PC-3 (cell line): Measurements from ENCODE around the gene OPRM1. TPM values are rescaled to one million over a fixed set of nuclear protein-coding genes. Genes with fewer than 3 reads are reported as not detected.

ENCODE experiments used
- ATAC-seq: fragments of 200-7000 bp; cut with Tn5 transposase; 2 replicates; pipeline ENCODE4 v1.9.1; 2020; ENCODE audit warnings: mild to moderate bottlenecking, moderate library complexity
- BruUV-seq: library from RNA; stranded (reverse); fragments of 400-500 nt; replicated peaks from 2 replicates; lab custom pipeline; 2021; lab: Mats Ljungman, UMichigan
- CTCF ChIA-PET: fragments of 300-600 bp; sonication (Branson Sonifier 250); formaldehyde crosslinking; loops from one replicate; lab custom pipeline; 2022; ENCODE audit warnings: antibody characterized with exemption; lab: Charles Lee
- POLR2A ChIA-PET: fragments of 300-600 bp; sonication (Branson Sonifier 250); formaldehyde crosslinking; loops from one replicate; lab custom pipeline; 2022; ENCODE audit warnings: antibody characterized with exemption; ENCODE audit not compliant: unreplicated experiment; lab: Charles Lee
- DNase-seq: peaks from one replicate; pipeline ENCODE4 v3.0.0-alpha.2; 2015
- H2AFZ ChIP-seq: fragments of 300-600 bp; sonication (generic); 2 replicates; pipeline ENCODE4 v1.6.0; 2016; ENCODE audit warnings: antibody characterized with exemption, low read length
- H3F3A ChIP-seq: fragments of 300-600 bp; sonication (generic); one replicate; pipeline ENCODE4 v1.6.0; 2017; ENCODE audit warnings: antibody characterized with exemption, low read length, control low read depth, mild to moderate bottlenecking; ENCODE audit not compliant: unreplicated experiment
- H3K27ac ChIP-seq: fragments of 300-600 bp; sonication (generic); 2 replicates; pipeline ENCODE4 v1.5.1; 2016; ENCODE audit warnings: mild to moderate bottlenecking, low read length
- H3K27me3 ChIP-seq: fragments of 300-600 bp; sonication (generic); 2 replicates; pipeline ENCODE4 v1.6.1; 2016; ENCODE audit warnings: low read length, mixed read lengths
- H3K36me3 ChIP-seq: fragments of 300-600 bp; sonication (generic); 2 replicates; pipeline ENCODE4 v1.6.1; 2016; ENCODE audit warnings: low read depth, mixed run types, low read length, mixed read lengths
- H3K4me1 ChIP-seq: fragments of 300-600 bp; sonication (generic); 2 replicates; pipeline ENCODE4 v1.5.1; 2016; ENCODE audit warnings: low read length; ENCODE audit not compliant: insufficient read depth
- H3K4me2 ChIP-seq: fragments of 300-600 bp; sonication (generic); 2 replicates; pipeline ENCODE4 v1.6.0; 2016; ENCODE audit warnings: low read length
- H3K4me3 ChIP-seq: fragments of 300-600 bp; sonication (generic); 2 replicates; pipeline ENCODE4 v1.5.1; 2016; ENCODE audit warnings: mild to moderate bottlenecking, low read length, mixed read lengths
- H3K79me2 ChIP-seq: fragments of 300-600 bp; sonication (generic); 2 replicates; pipeline ENCODE4 v1.6.1; 2017; ENCODE audit warnings: low read length, mixed read lengths
- H3K9ac ChIP-seq: fragments of 300-600 bp; sonication (generic); 2 replicates; pipeline ENCODE4 v1.6.0; 2016; ENCODE audit warnings: mild to moderate bottlenecking, low read length
- H3K9me2 ChIP-seq: fragments of 300-600 bp; sonication (generic); replicated peaks from 2 replicates; pipeline ENCODE4 v1.6.1; 2016; ENCODE audit warnings: mixed run types, low read length, mixed read lengths
- H3K9me3 ChIP-seq: fragments of 300-600 bp; sonication (generic); 2 replicates; pipeline ENCODE4 v1.6.1; 2016; ENCODE audit warnings: low read length, mixed read lengths
- H4K20me1 ChIP-seq: fragments of 300-600 bp; sonication (generic); 2 replicates; pipeline ENCODE4 v1.6.1; 2016; ENCODE audit warnings: low read length, mixed read lengths
- CTCF ChIP-seq: fragments of 300-600 bp; sonication (generic); conservative IDR thresholded peaks from 2 replicates; pipeline ENCODE4 v1.5.1; 2017; ENCODE audit warnings: antibody characterized with exemption, low read depth, mild to moderate bottlenecking, low read length
- EZH2 ChIP-seq: fragments of 300-600 bp; sonication (generic); IDR thresholded peaks from one replicate; pipeline ENCODE4 v1.6.1; 2017; ENCODE audit warnings: antibody characterized with exemption, mild to moderate bottlenecking, low read length; ENCODE audit not compliant: unreplicated experiment
- EZH2phosphoT487 ChIP-seq: fragments of 300-600 bp; sonication (generic); IDR thresholded peaks from 2 replicates; pipeline ENCODE4 v1.6.1; 2018; ENCODE audit warnings: mild to moderate bottlenecking, antibody characterized with exemption, low read length, borderline replicate concordance
- intact Hi-C: fragments of 100-400 bp; cut with micrococcal nuclease; formaldehyde crosslinking; loops from 2 replicates; pipeline ENCODE4 v1.9.0; 2023
- total RNA-seq: library from RNA; depleted of rRNA; stranded (reverse); fragments of >200 nt; gene quantifications from 2 replicates; pipeline ENCODE4 v1.2.3, GENCODE V29; 2014

OPRM1 gene
- total RNA-seq, 1 experiment from 2014 or later: not detected

- no peaks in the 10 kb centered on the region for H4K20me1 ChIP-seq
- H3K9me2 ChIP-seq: no peaks in the 10 kb centered on the region
- H3K79me2 ChIP-seq: no peaks in the 10 kb centered on the region
- H3K9me3 ChIP-seq: no peaks in the 10 kb centered on the region
- H3F3A ChIP-seq: no peaks in the 10 kb centered on the region
- ChIA-PET CTCF (no interaction called here), POLR2A (no interaction called here)
- no peak overlapping the region for H3K27ac ChIP-seq
- no peak overlapping the region for H3K4me3 ChIP-seq
- ATAC-seq (no peak), DNase-seq (no peak)
- TF ChIP-seq EZH2: no peak
- TF ChIP-seq CTCF: no peak
- no peak for TF ChIP-seq EZH2phosphoT487
- no peak overlapping the region for H3K9ac ChIP-seq
- BruUV-seq: no TSS peak
- no peaks in the 10 kb centered on the region for H3K27me3 ChIP-seq
- no peaks in the 10 kb centered on the region for H3K36me3 ChIP-seq
- H3K4me1 ChIP-seq: peaks cover 17% of the 10 kb centered on the region
- intact Hi-C loops: no loop called here
- H2AFZ ChIP-seq: no peak overlapping the region
- no peak overlapping the region for H3K4me2 ChIP-seq
Measured at GRCh38 chr6:154285826-154286225, 246.8 kb downstream of the OPRM1 start.

DNA sequence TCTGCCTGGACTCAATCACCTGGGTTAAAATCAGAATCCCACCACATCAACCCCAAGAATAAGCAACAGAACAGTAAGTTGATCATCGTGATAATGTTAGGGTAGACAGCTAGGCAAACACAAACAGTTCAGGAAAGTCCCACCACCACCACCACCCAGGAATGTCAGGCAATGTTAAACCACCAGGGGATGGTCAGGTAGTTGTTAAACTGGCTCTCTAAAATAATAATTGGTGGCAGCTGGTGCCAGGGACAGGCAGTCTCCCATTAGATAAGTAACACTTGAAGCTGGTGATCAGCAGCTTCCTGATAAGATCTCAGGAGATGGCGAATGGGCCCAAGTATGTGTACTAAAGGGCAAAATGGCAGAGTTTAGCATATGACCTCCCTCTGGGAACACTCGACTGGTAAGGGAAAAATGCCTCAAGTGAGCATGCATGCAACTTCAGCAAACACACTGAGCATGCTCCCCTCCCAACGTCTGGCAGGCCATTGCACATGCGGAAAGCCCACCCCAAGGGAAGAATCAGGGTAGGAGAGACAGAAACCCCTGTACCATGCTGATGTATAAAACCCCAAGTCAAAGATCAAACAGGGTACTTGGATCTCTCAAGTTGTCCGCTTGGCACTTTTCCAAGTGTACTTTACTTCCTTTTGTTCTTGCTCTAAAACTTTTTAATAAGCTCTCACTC is 250.9 kb downstream of the OPRM1 start:
- CTCF ChIA-PET: no interaction called here
- Histone ChIP-seq H3K27ac (no peak overlapping the region), H3K4me3 (no peak overlapping the region), H3K4me2 (no peak overlapping the region), H3K4me1 (peaks cover 40% of the 10 kb centered on the region), H4K20me1 (no peaks in the 10 kb centered on the region), H3K9ac (no peak overlapping the region), H3K9me3 (no peaks in the 10 kb centered on the region), H3K36me3 (no peaks in the 10 kb centered on the region), H3K79me2 (no peaks in the 10 kb centered on the region), H2AFZ (no peak overlapping the region), H3F3A (peaks cover 9% of the 10 kb centered on the region), H3K9me2 (no peaks in the 10 kb centered on the region), H3K27me3 (no peaks in the 10 kb centered on the region)
- POLR2A ChIA-PET: no interaction called here
- TF ChIP-seq EZH2 (no peak), CTCF (no peak), EZH2phosphoT487 (no peak)
- BruUV-seq: no TSS peak
- no peak for ATAC-seq
- intact Hi-C loops: no loop called here
- DNase-seq: peak; percentile 10

GRCh38 chr6:154292066-154292465 is 253.0 kb downstream of the OPRM1 start:
- Histone ChIP-seq H3K9ac (peak overlapping the region; percentile 41), H3K4me1 (peaks cover 40% of the 10 kb centered on the region), H3K4me2 (peak overlapping the region; percentile 81), H3K9me3 (no peaks in the 10 kb centered on the region), H2AFZ (no peak overlapping the region), H3K36me3 (no peaks in the 10 kb centered on the region), H3K79me2 (no peaks in the 10 kb centered on the region), H3K9me2 (no peaks in the 10 kb centered on the region), H4K20me1 (no peaks in the 10 kb centered on the region), H3K4me3 (0 out of 2 replicates have a peak overlapping the region, but pooled peaks have one; percentile 35), H3K27ac (peak overlapping the region; percentile 91), H3K27me3 (no peaks in the 10 kb centered on the region), H3F3A (peaks cover 9% of the 10 kb centered on the region)
- DNase-seq (peak; percentile 59), ATAC-seq (peak; percentile 44)
- POLR2A ChIA-PET: no interaction called here
- TF ChIP-seq CTCF (no peak), EZH2phosphoT487 (no peak), EZH2 (no peak)
- intact Hi-C loops: loop anchor here (1.0 kb wide), 1 partner anchor 78 kb away; no protein-coding TSS in a partner anchor
- no TSS peak for BruUV-seq
- CTCF ChIA-PET: interaction anchor here (0.6 kb wide), 1 partner anchor 15 kb away, joined by 3 read pairs; no protein-coding TSS in a partner anchor
